HUES48 (cell line): Measurements from ENCODE around the gene SUN5.
"Not testable (repeated sequence)": the region's sequence is repeated elsewhere in the genome, so short reads cannot be mapped to it uniquely, and the experiment has no call there.

Source experiments
- H3K27ac ChIP-seq: one replicate; pipeline ENCODE4 v1.7.0; 2013; ENCODE audit warnings: low read depth, low read length, inconsistent platforms
- H3K27me3 ChIP-seq: 2 replicates; pipeline ENCODE4 v1.6.1; 2013; ENCODE audit warnings: mild to moderate bottlenecking, low read length; ENCODE audit not compliant: control insufficient read depth, insufficient read depth
- H3K36me3 ChIP-seq: 2 replicates; pipeline ENCODE4 v1.6.1; 2013; ENCODE audit warnings: low read length; ENCODE audit not compliant: control insufficient read depth, insufficient read depth
- H3K4me1 ChIP-seq: 2 replicates; pipeline ENCODE4 v1.6.1; 2013; ENCODE audit warnings: mild to moderate bottlenecking, low read length; ENCODE audit not compliant: control insufficient read depth, insufficient read depth
- H3K4me3 ChIP-seq: 2 replicates; pipeline ENCODE4 v1.5.1; 2013; ENCODE audit warnings: mild to moderate bottlenecking, low read depth, low read length
- H3K9ac ChIP-seq: 2 replicates; pipeline ENCODE4 v1.6.1; 2013; ENCODE audit warnings: mild to moderate bottlenecking, low read depth, low read length, moderate library complexity
- H3K9me3 ChIP-seq: 2 replicates; pipeline ENCODE4 v1.6.1; 2013; ENCODE audit warnings: low read length; ENCODE audit not compliant: control insufficient read depth, insufficient read depth

Gene SUN5

GRCh38 chr20:32965115-32965514, 39.1 kb downstream of the SUN5 start:
- H3K4me3 ChIP-seq = no peak overlapping the region
- no peak overlapping the region for H3K27ac ChIP-seq
- no peak overlapping the region for H3K9ac ChIP-seq
- no peaks in the 10 kb centered on the region for H3K36me3 ChIP-seq
- no peaks in the 10 kb centered on the region for H3K27me3 ChIP-seq
- no peaks in the 10 kb centered on the region for H3K4me1 ChIP-seq
- no peaks in the 10 kb centered on the region for H3K9me3 ChIP-seq

- Histone ChIP-seq H3K9ac (no peak overlapping the region), H3K27ac (no peak overlapping the region), H3K36me3 (no peaks in the 10 kb centered on the region), H3K4me1 (no peaks in the 10 kb centered on the region), H3K27me3 (no peaks in the 10 kb centered on the region), H3K9me3 (no peaks in the 10 kb centered on the region), H3K4me3 (no peak overlapping the region)
Observed at GRCh38 chr20:32964575-32964974, 39.7 kb downstream of the SUN5 start.

GRCh38 chr20:32963176-32963575, 41.1 kb downstream of the SUN5 start:
- Histone ChIP-seq H3K4me1 (no peaks in the 10 kb centered on the region), H3K27me3 (no peaks in the 10 kb centered on the region; the same call in 1 of the 2 replicates), H3K9me3 (no peaks in the 10 kb centered on the region), H3K36me3 (no peaks in the 10 kb centered on the region), H3K27ac (no peak overlapping the region), H3K4me3 (no peak overlapping the region), H3K9ac (no peak overlapping the region)

- not testable (repeated sequence) for H3K9me3 ChIP-seq, H3K4me3 ChIP-seq, H3K36me3 ChIP-seq, H3K9ac ChIP-seq, H3K4me1 ChIP-seq, H3K27ac ChIP-seq, H3K27me3 ChIP-seq
Observed at GRCh38 chr20:32962646-32963045, 41.6 kb downstream of the SUN5 start.

- H3K4me3 ChIP-seq = no peak overlapping the region
- no peak overlapping the region for H3K27ac ChIP-seq
- no peaks in the 10 kb centered on the region for H3K4me1 ChIP-seq
- no peaks in the 10 kb centered on the region for H3K36me3 ChIP-seq
- no peaks in the 10 kb centered on the region; the same call in 1 of the 2 replicates for H3K27me3 ChIP-seq
- no peak overlapping the region for H3K9ac ChIP-seq
- H3K9me3 ChIP-seq = 0 out of 2 replicates have a peak, but pooled peaks cover 3% of the 10 kb centered on the region
Observed at GRCh38 chr20:32962053-32962452, 42.2 kb downstream of the SUN5 start.

GRCh38 chr20:32960849-32961731, 43.1 kb downstream of the SUN5 start:
- no peaks in the 10 kb centered on the region; the same call in 1 of the 2 replicates for H3K27me3 ChIP-seq
- no peak overlapping the region for H3K9ac ChIP-seq
- no peaks in the 10 kb centered on the region for H3K4me1 ChIP-seq
- no peak overlapping the region for H3K4me3 ChIP-seq
- H3K27ac ChIP-seq = no peak overlapping the region
- no peaks in the 10 kb centered on the region for H3K36me3 ChIP-seq
- peaks cover 8% of the 10 kb centered on the region; the same call in 1 of the 2 replicates for H3K9me3 ChIP-seq

GRCh38 chr20:32960222-32960518, 44.1 kb downstream of the SUN5 start:
- H3K4me3 ChIP-seq = no peak overlapping the region
- H3K27ac ChIP-seq = no peak overlapping the region
- H3K9ac ChIP-seq = no peak overlapping the region
- H3K36me3 ChIP-seq = no peaks in the 10 kb centered on the region
- no peaks in the 10 kb centered on the region for H3K4me1 ChIP-seq
- H3K27me3 ChIP-seq = no peaks in the 10 kb centered on the region; the same call in 1 of the 2 replicates
- H3K9me3 ChIP-seq = peaks cover 8% of the 10 kb centered on the region; the same call in 1 of the 2 replicates

- Histone ChIP-seq H3K9me3 (peaks cover 8% of the 10 kb centered on the region; the same call in 1 of the 2 replicates), H3K27ac (no peak overlapping the region), H3K36me3 (no peaks in the 10 kb centered on the region), H3K27me3 (no peaks in the 10 kb centered on the region; the same call in 1 of the 2 replicates), H3K4me3 (no peak overlapping the region), H3K9ac (no peak overlapping the region), H3K4me1 (no peaks in the 10 kb centered on the region)
Observed at GRCh38 chr20:32959351-32960221, 44.6 kb downstream of the SUN5 start.

GRCh38 chr20:32958574-32958973, 45.7 kb downstream of the SUN5 start:
- H3K4me1 ChIP-seq = no peaks in the 10 kb centered on the region
- peaks cover 1% of the 10 kb centered on the region for H3K27me3 ChIP-seq
- H3K4me3 ChIP-seq = no peak overlapping the region
- H3K9ac ChIP-seq = no peak overlapping the region
- no peak overlapping the region for H3K27ac ChIP-seq
- peaks cover 8% of the 10 kb centered on the region; the same call in 1 of the 2 replicates for H3K9me3 ChIP-seq
- H3K36me3 ChIP-seq = no peaks in the 10 kb centered on the region

- Histone ChIP-seq H3K36me3 (no peaks in the 10 kb centered on the region), H3K27me3 (peaks cover 12% of the 10 kb centered on the region), H3K4me1 (no peaks in the 10 kb centered on the region), H3K4me3 (no peak overlapping the region), H3K9ac (no peak overlapping the region), H3K27ac (no peak overlapping the region), H3K9me3 (peaks cover 8% of the 10 kb centered on the region; the same call in 1 of the 2 replicates)
Observed at GRCh38 chr20:32957459-32957858, 46.8 kb downstream of the SUN5 start.

GRCh38 chr20:32950539-32950938, 53.7 kb downstream of the SUN5 start:
- H3K4me1 ChIP-seq = not testable (repeated sequence)

More at GRCh38 chr20:32950539-32950938, 53.7 kb downstream of the SUN5 start:
- not testable (repeated sequence) for H3K9ac ChIP-seq, H3K4me3 ChIP-seq, H3K9me3 ChIP-seq, H3K36me3 ChIP-seq
- Histone ChIP-seq H3K27ac (peak overlapping the region; percentile 44), H3K27me3 (peaks cover 71% of the 10 kb centered on the region)
